HepG2 (cell line): ENCODE measurements around the gene TEFM. TPM values are rescaled to one million over a fixed set of nuclear protein-coding genes. Genes with fewer than 3 reads are reported as not detected.

Experiments
- AGO2 ChIP-seq: fragments of 200-400 bp; formaldehyde crosslinking; optimal IDR thresholded peaks from 2 replicates; pipeline ENCODE3; 2017; ENCODE audit warnings: mild to moderate bottlenecking, low read depth, low read length, moderate library complexity
- ATF1 ChIP-seq: IDR thresholded peaks from 2 replicates; pipeline ENCODE4 v1.6.1; 2016; ENCODE audit warnings: mild to moderate bottlenecking, control low read depth
- BHLHE40 ChIP-seq: IDR thresholded peaks from 2 replicates; pipeline ENCODE4 v1.6.1; 2011; ENCODE audit warnings: low read length, improper control_type of control experiment
- HMG20B ChIP-seq: conservative IDR thresholded peaks from 2 replicates; pipeline ENCODE4 v1.6.1; 2016; ENCODE audit warnings: missing genetic modification reagents, missing compliant biosample characterization
- KDM1A ChIP-seq: IDR thresholded peaks from 2 replicates; pipeline ENCODE4 v1.6.1; 2016; ENCODE audit warnings: missing compliant biosample characterization
- KDM3A ChIP-seq: IDR thresholded peaks from 2 replicates; pipeline ENCODE4 v1.6.1; 2018; ENCODE audit warnings: low read depth, missing compliant biosample characterization
- PITX1 ChIP-seq: sonication (generic); formaldehyde crosslinking; IDR thresholded peaks from 2 replicates; pipeline ENCODE4 v1.5.1; 2020; ENCODE audit warnings: mild to moderate bottlenecking, missing genetic modification reagents
- SALL1 ChIP-seq: sonication (generic); formaldehyde crosslinking; IDR thresholded peaks from 2 replicates; pipeline ENCODE4 v1.8.0; 2022; ENCODE audit warnings: mild to moderate bottlenecking, missing genetic modification reagents
- SATB2 ChIP-seq: sonication (generic); formaldehyde crosslinking; IDR thresholded peaks from 2 replicates; pipeline ENCODE4 v1.5.0; 2020; ENCODE audit warnings: missing genetic modification reagents
- TMF1 ChIP-seq: sonication (generic); formaldehyde crosslinking; IDR thresholded peaks from 2 replicates; pipeline ENCODE4 v1.8.1; 2022; ENCODE audit warnings: low read depth, missing genetic modification reagents
- TRIM24 ChIP-seq: sonication (generic); formaldehyde crosslinking; IDR thresholded peaks from 2 replicates; pipeline ENCODE4 v1.8.0; 2022; ENCODE audit warnings: mild to moderate bottlenecking, missing genetic modification reagents
- U2AF1 ChIP-seq: fragments of 200-400 bp; formaldehyde crosslinking; optimal IDR thresholded peaks from 2 replicates; pipeline ENCODE3; 2017; ENCODE audit warnings: mild to moderate bottlenecking, low read depth, low read length
- ZBTB7A ChIP-seq: sonication (generic); formaldehyde crosslinking; IDR thresholded peaks from 2 replicates; pipeline ENCODE4 v1.8.0; 2022; ENCODE audit warnings: mild to moderate bottlenecking, missing genetic modification reagents
- ZC3H13 ChIP-seq: sonication (generic); formaldehyde crosslinking; IDR thresholded peaks from 2 replicates; pipeline ENCODE4 v1.8.1; 2023; ENCODE audit warnings: mild to moderate bottlenecking, missing genetic modification reagents, moderate library complexity
- ZNF143 ChIP-seq: sonication (generic); formaldehyde crosslinking; IDR thresholded peaks from 2 replicates; pipeline ENCODE4 v1.4.0; 2020; ENCODE audit warnings: missing genetic modification reagents
- ZNF234 ChIP-seq: sonication (generic); formaldehyde crosslinking; conservative IDR thresholded peaks from 2 replicates; pipeline ENCODE4 v1.5.1; 2020; ENCODE audit warnings: mild to moderate bottlenecking, missing genetic modification reagents
- ZNF274 ChIP-seq: sonication (generic); formaldehyde crosslinking; IDR thresholded peaks from 2 replicates; pipeline ENCODE4 v1.5.1; 2020; ENCODE audit warnings: mild to moderate bottlenecking, missing genetic modification reagents
- ZNF3 ChIP-seq: IDR thresholded peaks from 2 replicates; pipeline ENCODE4 v1.7.0; 2017; ENCODE audit warnings: inconsistent platforms
- ZNF589 ChIP-seq: sonication (generic); formaldehyde crosslinking; conservative IDR thresholded peaks from 2 replicates; pipeline ENCODE4 v1.8.0; 2022; ENCODE audit warnings: mild to moderate bottlenecking, moderate library complexity, missing genetic modification reagents
- ZNF841 ChIP-seq: sonication (generic); formaldehyde crosslinking; IDR thresholded peaks from 2 replicates; pipeline ENCODE4 v1.8.1; 2023; ENCODE audit warnings: missing genetic modification reagents, borderline replicate concordance
- ZNF891 ChIP-seq: sonication (generic); formaldehyde crosslinking; IDR thresholded peaks from 2 replicates; pipeline ENCODE4 v1.5.0; 2020; ENCODE audit warnings: mild to moderate bottlenecking, missing genetic modification reagents
- polyA plus RNA-seq, 8 experiments: library from polyadenylated mRNA; depleted of rRNA in 3 of 8; stranded (reverse) in 7 of 8; unstranded in 1 of 8; fragments of >200 nt; fragmentation: Illumina TruSeq in 4 of 8; extraction: Trizol in 4 of 8; gene quantifications; 2 replicates each; pipeline versions ENCODE4 v1.2.1 to v1.2.3, GENCODE V29; 2011 to 2016; ENCODE audit warnings: low read depth in 4 of 8, missing spikeins in 1 of 8, mixed read lengths in 1 of 8; ENCODE audit not compliant: insufficient read depth in 1 of 8
- total RNA-seq, 5 experiments: library from RNA; depleted of rRNA; stranded (reverse); fragments of >200 nt; fragmentation: Illumina TruSeq; extraction: Trizol; gene quantifications; 2 replicates each; pipeline ENCODE4 v1.2.3, GENCODE V29; 2016; ENCODE audit warnings: low read depth in 1 of 5
- TF ChIP-seq, protein P1 (sequence below): IDR thresholded peaks from 2 replicates; pipeline ENCODE4 v1.6.1; 2016; ENCODE audit warnings: missing genetic modification reagents, missing compliant biosample characterization
- TF ChIP-seq, protein P2 (sequence below): sonication (generic); formaldehyde crosslinking; IDR thresholded peaks from 2 replicates; pipeline ENCODE4 v1.5.1; 2020; ENCODE audit warnings: missing genetic modification reagents, mild to moderate bottlenecking, borderline replicate concordance
- TF ChIP-seq, protein P3 (sequence below): sonication (generic); IDR thresholded peaks from 2 replicates; pipeline ENCODE4 v1.6.1; 2016; ENCODE audit warnings: low read depth, borderline replicate concordance
- TF ChIP-seq, protein P4 (sequence below): sonication (generic); formaldehyde crosslinking; IDR thresholded peaks from 2 replicates; pipeline ENCODE4 v1.5.0; 2020; ENCODE audit warnings: missing genetic modification reagents
- TF ChIP-seq, protein P5 (sequence below): sonication (generic); formaldehyde crosslinking; IDR thresholded peaks from 2 replicates; pipeline ENCODE4 v1.5.1; 2020; ENCODE audit warnings: mild to moderate bottlenecking, moderate library complexity, missing genetic modification reagents

TEFM gene
- total and polyA plus RNA-seq, 2 of the 13 experiments (the other 11 are each of a cell fraction or from before 2014, with no cell fraction given), result 7.0 to 20.0 TPM

DNA sequence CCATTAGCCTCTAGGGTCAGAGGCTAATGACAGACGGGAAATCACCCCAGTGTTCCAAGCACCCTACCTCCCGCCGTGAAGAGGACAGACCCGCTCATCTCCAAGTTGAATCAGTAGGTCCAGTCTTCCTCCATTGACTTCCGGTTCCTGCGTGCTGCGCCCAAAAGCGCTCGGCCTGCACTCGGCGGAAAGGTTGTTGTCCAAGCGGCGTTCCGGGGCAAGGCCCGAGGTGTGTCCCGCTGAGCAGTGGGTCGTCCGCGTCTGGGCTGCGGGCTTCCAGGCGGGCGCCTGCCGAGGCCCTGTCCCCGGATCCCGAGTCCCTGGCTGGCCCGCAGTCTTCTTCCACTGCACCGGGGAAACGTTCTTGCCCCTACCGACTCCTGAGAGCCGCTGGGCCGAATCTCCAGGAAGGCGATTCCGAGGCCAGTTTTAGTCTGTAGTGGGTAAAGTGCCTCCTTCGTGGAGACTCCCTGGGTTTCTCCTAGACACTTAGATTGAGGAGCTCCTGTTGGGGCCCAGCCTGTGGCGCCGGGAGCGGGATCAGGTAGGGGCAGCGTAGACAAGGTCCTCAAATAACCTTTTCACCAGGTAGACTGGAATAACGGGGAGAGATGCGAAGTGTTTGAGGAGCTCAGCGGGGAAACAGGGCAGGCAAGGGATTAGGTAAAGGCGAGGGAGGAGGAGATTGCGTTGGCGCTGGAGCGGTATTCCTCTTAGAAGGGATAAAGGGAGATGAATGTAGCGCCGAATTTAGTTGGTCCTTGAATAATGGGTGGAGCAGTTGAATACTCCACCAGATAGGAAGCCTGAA lies at the start of gene TEFM (continued):
- TF ChIP-seq KDM3A (peak; percentile 99), TMF1 (CRISPR knock-in tag) (no peak), KDM1A (CRISPR knock-in tag) (peak; percentile 53; the same call in 1 of the 2 replicates), BHLHE40 (no peak), U2AF1 (no peak), HMG20B (peak; percentile 64; the same call in 1 of the 2 replicates), ZBTB7A (CRISPR knock-in tag) (no peak), SALL1 (CRISPR knock-in tag) (peak; percentile 96), SATB2 (peak; percentile 88; the same call in 1 of the 2 replicates), ZNF891 (CRISPR knock-in tag) (peak; percentile 76), ZNF589 (CRISPR knock-in tag) (peak; percentile 96), ZNF3 (peak; percentile 60; the same call in 1 of the 2 replicates), ZC3H13 (CRISPR knock-in tag) (peak; percentile 64; the same call in 1 of the 2 replicates), ZNF274 (peak; percentile 64), TRIM24 (CRISPR knock-in tag) (no peak), ZNF234 (no peak), ZNF841 (no peak; the same call in 1 of the 2 replicates), AGO2 (no peak), PITX1 (peak; percentile 81), ZNF143 (peak; percentile 69), ATF1 (CRISPR knock-in tag) (no peak)
- TF ChIP-seq, protein P1, sequence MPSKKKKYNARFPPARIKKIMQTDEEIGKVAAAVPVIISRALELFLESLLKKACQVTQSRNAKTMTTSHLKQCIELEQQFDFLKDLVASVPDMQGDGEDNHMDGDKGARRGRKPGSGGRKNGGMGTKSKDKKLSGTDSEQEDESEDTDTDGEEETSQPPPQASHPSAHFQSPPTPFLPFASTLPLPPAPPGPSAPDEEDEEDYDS (CRISPR knock-in tag), result peak; percentile 85
- TF ChIP-seq, protein P2, sequence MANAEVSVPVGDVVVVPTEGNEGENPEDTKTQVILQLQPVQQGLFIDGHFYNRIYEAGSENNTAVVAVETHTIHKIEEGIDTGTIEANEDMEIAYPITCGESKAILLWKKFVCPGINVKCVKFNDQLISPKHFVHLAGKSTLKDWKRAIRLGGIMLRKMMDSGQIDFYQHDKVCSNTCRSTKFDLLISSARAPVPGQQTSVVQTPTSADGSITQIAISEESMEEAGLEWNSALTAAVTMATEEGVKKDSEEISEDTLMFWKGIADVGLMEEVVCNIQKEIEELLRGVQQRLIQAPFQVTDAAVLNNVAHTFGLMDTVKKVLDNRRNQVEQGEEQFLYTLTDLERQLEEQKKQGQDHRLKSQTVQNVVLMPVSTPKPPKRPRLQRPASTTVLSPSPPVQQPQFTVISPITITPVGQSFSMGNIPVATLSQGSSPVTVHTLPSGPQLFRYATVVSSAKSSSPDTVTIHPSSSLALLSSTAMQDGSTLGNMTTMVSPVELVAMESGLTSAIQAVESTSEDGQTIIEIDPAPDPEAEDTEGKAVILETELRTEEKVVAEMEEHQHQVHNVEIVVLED (CRISPR knock-in tag), result peak; percentile 81; the same call in 1 of the 2 replicates
- TF ChIP-seq, protein P3, sequence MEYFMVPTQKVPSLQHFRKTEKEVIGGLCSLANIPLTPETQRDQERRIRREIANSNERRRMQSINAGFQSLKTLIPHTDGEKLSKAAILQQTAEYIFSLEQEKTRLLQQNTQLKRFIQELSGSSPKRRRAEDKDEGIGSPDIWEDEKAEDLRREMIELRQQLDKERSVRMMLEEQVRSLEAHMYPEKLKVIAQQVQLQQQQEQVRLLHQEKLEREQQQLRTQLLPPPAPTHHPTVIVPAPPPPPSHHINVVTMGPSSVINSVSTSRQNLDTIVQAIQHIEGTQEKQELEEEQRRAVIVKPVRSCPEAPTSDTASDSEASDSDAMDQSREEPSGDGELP, result no peak; the same call in 1 of the 2 replicates
- TF ChIP-seq, protein P4, sequence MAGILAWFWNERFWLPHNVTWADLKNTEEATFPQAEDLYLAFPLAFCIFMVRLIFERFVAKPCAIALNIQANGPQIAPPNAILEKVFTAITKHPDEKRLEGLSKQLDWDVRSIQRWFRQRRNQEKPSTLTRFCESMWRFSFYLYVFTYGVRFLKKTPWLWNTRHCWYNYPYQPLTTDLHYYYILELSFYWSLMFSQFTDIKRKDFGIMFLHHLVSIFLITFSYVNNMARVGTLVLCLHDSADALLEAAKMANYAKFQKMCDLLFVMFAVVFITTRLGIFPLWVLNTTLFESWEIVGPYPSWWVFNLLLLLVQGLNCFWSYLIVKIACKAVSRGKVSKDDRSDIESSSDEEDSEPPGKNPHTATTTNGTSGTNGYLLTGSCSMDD (CRISPR knock-in tag), result 0 out of 2 replicates have a peak, but pooled peaks have one; percentile 61
- TF ChIP-seq, protein P5, sequence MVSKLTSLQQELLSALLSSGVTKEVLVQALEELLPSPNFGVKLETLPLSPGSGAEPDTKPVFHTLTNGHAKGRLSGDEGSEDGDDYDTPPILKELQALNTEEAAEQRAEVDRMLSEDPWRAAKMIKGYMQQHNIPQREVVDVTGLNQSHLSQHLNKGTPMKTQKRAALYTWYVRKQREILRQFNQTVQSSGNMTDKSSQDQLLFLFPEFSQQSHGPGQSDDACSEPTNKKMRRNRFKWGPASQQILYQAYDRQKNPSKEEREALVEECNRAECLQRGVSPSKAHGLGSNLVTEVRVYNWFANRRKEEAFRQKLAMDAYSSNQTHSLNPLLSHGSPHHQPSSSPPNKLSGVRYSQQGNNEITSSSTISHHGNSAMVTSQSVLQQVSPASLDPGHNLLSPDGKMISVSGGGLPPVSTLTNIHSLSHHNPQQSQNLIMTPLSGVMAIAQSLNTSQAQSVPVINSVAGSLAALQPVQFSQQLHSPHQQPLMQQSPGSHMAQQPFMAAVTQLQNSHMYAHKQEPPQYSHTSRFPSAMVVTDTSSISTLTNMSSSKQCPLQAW (CRISPR knock-in tag), result peak; percentile 75; the same call in 1 of the 2 replicates
